GM12878 (cell line): ENCODE measurements around the gene NIBAN1.

Experiments used
- EZH2 ChIP-seq: IDR thresholded peaks from 2 replicates; pipeline ENCODE4 v1.6.1; 2012; ENCODE audit warnings: low read depth, mild to moderate bottlenecking, control low read depth, inconsistent platforms, low read length, borderline replicate concordance; ENCODE audit not compliant: control insufficient read depth
- JUNB ChIP-seq: IDR thresholded peaks from 2 replicates; pipeline ENCODE4 v1.6.1; 2016; ENCODE audit warnings: antibody characterized with exemption, mild to moderate bottlenecking

DNA sequence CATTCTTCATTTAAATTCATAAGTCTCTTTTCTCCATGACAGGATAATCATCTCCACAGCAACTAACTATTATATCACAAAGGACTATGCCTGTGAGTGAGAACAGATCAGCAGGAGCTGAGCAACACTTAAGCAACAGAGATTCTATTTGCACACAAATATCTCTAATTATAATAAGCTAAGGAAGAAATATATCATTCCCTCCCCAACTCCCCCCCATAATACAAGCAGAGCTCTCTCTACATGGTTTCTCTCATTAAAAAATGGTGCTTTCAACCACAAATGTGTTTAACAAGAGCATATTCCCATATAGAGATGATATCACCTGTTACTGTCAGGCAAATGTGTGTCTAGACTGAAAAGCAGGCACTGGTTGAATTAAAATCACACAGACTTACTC is 34.5 kb upstream of the NIBAN1 start:
- TF ChIP-seq JUNB, result no peak
- no peak for TF ChIP-seq EZH2
